K562 (cell line): Measurements from ENCODE around the gene DIPK1A. TPM values are rescaled to one million over a fixed set of nuclear protein-coding genes. Genes with fewer than 3 reads are reported as not detected.

Experiments used
- ATAC-seq: fragments of 200-7000 bp; cut with Tn5 transposase; 3 replicates; pipeline ENCODE4 v1.9.1; 2020; ENCODE audit warnings: moderate library complexity
- BruUV-seq: library from RNA; stranded (reverse); fragments of 400-500 nt; replicated peaks from 2 replicates; lab custom pipeline; 2021; lab: Mats Ljungman, UMichigan
- CTCF ChIA-PET: fragments of 300-600 bp; formaldehyde crosslinking; extraction: SDS; loops from one replicate; lab custom pipeline; 2021; ENCODE audit warnings: low intra/inter-chr PET ratio; lab: Yijun Ruan, JAX
- POLR2A ChIA-PET: fragments of 300-600, 350-650 bp; sonication (Branson Sonifier 250); formaldehyde crosslinking; extraction: SDS; loops from one replicate; lab custom pipeline; 2021; ENCODE audit warnings: antibody characterized with exemption, inconsistent platforms; lab: Yijun Ruan, JAX
- DNase-seq, 4 experiments: peaks; one replicate each; pipeline versions ENCODE4 v3.0.0 to v3.0.0-alpha.2; 2011 to 2018; ENCODE audit warnings: low spot score in 3 of 4, mixed read lengths in 3 of 4; ENCODE audit errors: extremely low read depth in 1 of 4
- FAIRE-seq: peaks from 2 replicates; lab custom pipeline; 2011; peaks lifted over from hg19 to GRCh38; lab: Jason Lieb, UNC
- H2AFZ ChIP-seq: 2 replicates; pipeline ENCODE4 v1.6.0; 2011; ENCODE audit warnings: low read depth, low read length, control low read depth, inconsistent platforms
- H3K27ac ChIP-seq: fragments of 200-600 bp; 3 replicates; pipeline ENCODE4 v1.8.0; 2011; ENCODE audit warnings: low read depth, mild to moderate bottlenecking, control low read depth, inconsistent platforms, low read length, moderate library complexity, mixed read lengths; ENCODE audit errors: extremely low read depth
- H3K27me3 ChIP-seq, 2 experiments: fragments of 300-600 bp in 1 of 2; 2 replicates in 1 of 2; 3 replicates in 1 of 2; pipeline versions ENCODE4 v1.6.0 to v1.8.0; 2011; ENCODE audit warnings: inconsistent platforms in 2 of 2, low read length in 2 of 2, mild to moderate bottlenecking in 1 of 2, mixed read lengths in 1 of 2, moderate library complexity in 1 of 2; ENCODE audit not compliant: control insufficient read depth in 2 of 2, insufficient read depth in 2 of 2
- H3K36me3 ChIP-seq: fragments of 300-600 bp; 3 replicates; pipeline ENCODE4 v1.8.0; 2011; ENCODE audit warnings: mild to moderate bottlenecking, low read length, inconsistent platforms; ENCODE audit not compliant: control insufficient read depth, insufficient read depth
- H3K4me1 ChIP-seq, 2 experiments: fragments of 200-600 bp in 1 of 2; replicated peaks in 1 of 2; 2 replicates in 1 of 2; 3 replicates in 1 of 2; pipeline versions ENCODE4 v1.5.1 to v1.8.0; 2011; ENCODE audit warnings: inconsistent platforms in 2 of 2, low read length in 2 of 2, mild to moderate bottlenecking in 1 of 2, mixed read lengths in 1 of 2, moderate library complexity in 1 of 2; ENCODE audit not compliant: control insufficient read depth in 2 of 2, insufficient read depth in 2 of 2
- H3K4me2 ChIP-seq: 2 replicates; pipeline ENCODE4 v1.6.1; 2011; ENCODE audit warnings: low read length, control low read depth, inconsistent platforms, mixed read lengths; ENCODE audit not compliant: insufficient read depth
- H3K4me3 ChIP-seq: fragments of 200-600 bp; sonication (generic), shearing (Covaris generic); 2 replicates; pipeline ENCODE4 v1.5.1; 2016; ENCODE audit warnings: control low read depth, inconsistent platforms
- H3K79me2 ChIP-seq: fragments of 200-600 bp; 3 replicates; pipeline ENCODE4 v1.8.0; 2011; ENCODE audit warnings: low read length, inconsistent platforms; ENCODE audit not compliant: control insufficient read depth, insufficient read depth
- H3K9ac ChIP-seq, 2 experiments: 2 replicates each; pipeline versions ENCODE4 v1.6.0 to v1.6.1; 2011; ENCODE audit warnings: low read depth in 2 of 2, low read length in 2 of 2, control low read depth in 1 of 2, inconsistent platforms in 1 of 2, mild to moderate bottlenecking in 1 of 2, mixed read lengths in 1 of 2; ENCODE audit not compliant: insufficient read depth in 1 of 2
- H3K9me1 ChIP-seq: one replicate; pipeline ENCODE4 v1.6.0; 2011; ENCODE audit warnings: inconsistent platforms, mild to moderate bottlenecking, low read length, moderate library complexity; ENCODE audit not compliant: control insufficient read depth, insufficient read depth
- H3K9me3 ChIP-seq: replicated peaks from 2 replicates; pipeline ENCODE4 v1.5.1; 2011; ENCODE audit warnings: low read depth, low read length, inconsistent platforms; ENCODE audit not compliant: control insufficient read depth, insufficient read depth
- H4K20me1 ChIP-seq: replicated peaks from 2 replicates; pipeline ENCODE4 v1.6.1; 2011; ENCODE audit warnings: low read length, inconsistent platforms, mixed read lengths; ENCODE audit not compliant: control insufficient read depth, insufficient read depth
- CBX3 ChIP-seq, 2 experiments: IDR thresholded peaks; 1 replicate in 1 of 2; 2 replicates in 1 of 2; pipeline ENCODE4 v1.6.1; 2012; ENCODE audit warnings: inconsistent platforms in 2 of 2, low read length in 2 of 2, borderline replicate concordance in 1 of 2, control low read depth in 1 of 2
- CXXC5 ChIP-seq: fragments of 250-450 bp; sonication (Bioruptor Pico); IDR thresholded peaks from 2 replicates; pipeline ENCODE4 v1.8.0; 2022; ENCODE audit warnings: inconsistent platforms, mild to moderate bottlenecking, moderate library complexity
- DMBX1 ChIP-seq: fragments of 250-450 bp; sonication (Bioruptor Pico); IDR thresholded peaks from 2 replicates; pipeline ENCODE4 v1.8.0; 2022; ENCODE audit warnings: inconsistent platforms, mild to moderate bottlenecking, moderate library complexity, borderline replicate concordance
- FUS ChIP-seq: fragments of 200-400 bp; formaldehyde crosslinking; optimal IDR thresholded peaks from 2 replicates; pipeline ENCODE3; 2017; ENCODE audit warnings: low read depth, low read length
- GATAD2B ChIP-seq: fragments of 450-650 bp; IDR thresholded peaks from 2 replicates; pipeline ENCODE4 v1.6.1; 2017; ENCODE audit warnings: mild to moderate bottlenecking, borderline replicate concordance
- HDAC1 ChIP-seq, 2 experiments: fragments of 450-650 bp; IDR thresholded peaks; 2 replicates each; pipeline ENCODE4 v1.6.1; 2016 to 2017; ENCODE audit warnings: inconsistent platforms in 1 of 2, mild to moderate bottlenecking in 1 of 2, moderate library complexity in 1 of 2
- HNRNPLL ChIP-seq: fragments of 200-400 bp; formaldehyde crosslinking; IDR thresholded peaks from 2 replicates; pipeline ENCODE4 v1.6.1; 2017; ENCODE audit warnings: low read length, low read depth, mild to moderate bottlenecking; ENCODE audit not compliant: poor library complexity, severe bottlenecking
- MEIS2 ChIP-seq: fragments of 450-650 bp; IDR thresholded peaks from 2 replicates; pipeline ENCODE4 v1.6.1; 2014; ENCODE audit warnings: mild to moderate bottlenecking; ENCODE audit not compliant: partially characterized antibody
- NCOA1 ChIP-seq: fragments of 450-650 bp; IDR thresholded peaks from 2 replicates; pipeline ENCODE4 v1.6.1; 2016; ENCODE audit warnings: low read depth
- NCOR1 ChIP-seq: fragments of 450-650 bp; IDR thresholded peaks from 2 replicates; pipeline ENCODE4 v1.6.1; 2016; ENCODE audit warnings: mild to moderate bottlenecking, moderate library complexity
- NFE2L1 ChIP-seq: fragments of 450-650 bp; IDR thresholded peaks from 2 replicates; pipeline ENCODE4 v1.6.1; 2016; ENCODE audit warnings: missing genetic modification characterization, low read depth, mild to moderate bottlenecking, missing compliant biosample characterization, moderate library complexity, borderline replicate concordance
- NR2F6 ChIP-seq: fragments of 450-650 bp; formaldehyde crosslinking; IDR thresholded peaks from 2 replicates; pipeline ENCODE4 v1.4.0; 2020; ENCODE audit warnings: mild to moderate bottlenecking
- POLR2H ChIP-seq: IDR thresholded peaks from 2 replicates; pipeline ENCODE4 v1.6.1; 2016; ENCODE audit warnings: missing genetic modification characterization, low read depth, mild to moderate bottlenecking, control low read depth, missing compliant biosample characterization, moderate library complexity
- RCOR1 ChIP-seq, 2 experiments: IDR thresholded peaks; 2 replicates each; pipeline ENCODE4 v1.6.1; 2012; ENCODE audit warnings: low read depth in 2 of 2, low read length in 2 of 2, borderline replicate concordance in 1 of 2, improper control_type of control experiment in 1 of 2
- SAP30 ChIP-seq: fragments of 200-600 bp; sonication (generic); IDR thresholded peaks from 2 replicates; pipeline ENCODE4 v1.6.1; 2012; ENCODE audit warnings: borderline replicate concordance, low read depth, mild to moderate bottlenecking, moderate library complexity, low read length, control low read depth, inconsistent platforms; ENCODE audit not compliant: insufficient read depth, poor library complexity, severe bottlenecking
- SIX5 ChIP-seq, 2 experiments: IDR thresholded peaks; 2 replicates each; pipeline ENCODE4 v1.6.1; 2011; ENCODE audit warnings: low read length in 2 of 2, borderline replicate concordance in 1 of 2, low read depth in 1 of 2, mild to moderate bottlenecking in 1 of 2, moderate library complexity in 1 of 2; ENCODE audit not compliant: insufficient read depth in 1 of 2
- SRF ChIP-seq, 2 experiments: fragments of 250-450, 450-650 bp in 1 of 2; sonication (Bioruptor Pico) in 1 of 2; sonication (generic) in 1 of 2; formaldehyde crosslinking; IDR thresholded peaks; 2 replicates each; pipeline versions ENCODE4 v1.5.0 to v1.5.1; 2020 to 2022; ENCODE audit warnings: mild to moderate bottlenecking in 1 of 2, missing genetic modification reagents in 1 of 2
- ZNF274 ChIP-seq: IDR thresholded peaks from 2 replicates; pipeline ENCODE4 v1.6.1; 2011; ENCODE audit warnings: low read depth, mild to moderate bottlenecking, low read length, moderate library complexity, borderline replicate concordance
- WGBS: fragments of 100-300 bp; shearing (Covaris generic); methylation state at CpG from one replicate; pipeline ENCODE4 v1.1.6; 2016; ENCODE audit warnings: low coverage, mixed read lengths; ENCODE audit not compliant: insufficient coverage; ENCODE audit errors: missing lambda C conversion rate; 5-methylcytosine and 5-hydroxymethylcytosine counted together
- in situ Hi-C: fragments of 300-500 bp; cut with MboI; formaldehyde crosslinking; loops from 4 replicates; pipeline ENCODE4 v1.15.0; 2018; ENCODE audit warnings: inconsistent platforms, mixed read lengths
- intact Hi-C: fragments of 100-400 bp; cut with micrococcal nuclease; formaldehyde crosslinking; loops from 2 replicates; pipeline ENCODE4 v1.14.2; 2022
- polyA plus RNA-seq, 8 experiments: library from polyadenylated mRNA; depleted of rRNA in 4 of 8; stranded (reverse) in 5 of 8; unstranded in 3 of 8; fragments of >200 nt; fragmentation: Nextera tagmentation in 2 of 8; fragmentation: Illumina TruSeq in 1 of 8; extraction: Ambion mirVana in 2 of 8; extraction: Trizol in 1 of 8; gene quantifications; 2 replicates each; pipeline versions ENCODE4 v1.2.1 to v1.2.3, GENCODE V29; 2011 to 2014; ENCODE audit warnings: inconsistent platforms in 1 of 8, missing spikeins in 1 of 8
- total RNA-seq, 7 experiments: library from RNA; depleted of rRNA in 6 of 7; stranded (reverse); fragments of >200 nt in 6 of 7; fragmentation: Illumina TruSeq in 2 of 7; extraction: Trizol in 2 of 7; gene quantifications; 2 replicates each; pipeline versions ENCODE4 v1.2.1 to v1.2.3, GENCODE V29; 2011 to 2021; ENCODE audit warnings: low replicate concordance in 1 of 7
- TF ChIP-seq, protein P1 (sequence below): IDR thresholded peaks from 2 replicates; pipeline ENCODE4 v1.6.1; 2014; ENCODE audit warnings: antibody characterized with exemption

Gene DIPK1A
- total and polyA plus RNA-seq, 9 of the 15 experiments (the other 6 are each of a cell fraction or from before 2014, with no cell fraction given): 0.54 to 2.5 (median 1.3) TPM

DNA sequence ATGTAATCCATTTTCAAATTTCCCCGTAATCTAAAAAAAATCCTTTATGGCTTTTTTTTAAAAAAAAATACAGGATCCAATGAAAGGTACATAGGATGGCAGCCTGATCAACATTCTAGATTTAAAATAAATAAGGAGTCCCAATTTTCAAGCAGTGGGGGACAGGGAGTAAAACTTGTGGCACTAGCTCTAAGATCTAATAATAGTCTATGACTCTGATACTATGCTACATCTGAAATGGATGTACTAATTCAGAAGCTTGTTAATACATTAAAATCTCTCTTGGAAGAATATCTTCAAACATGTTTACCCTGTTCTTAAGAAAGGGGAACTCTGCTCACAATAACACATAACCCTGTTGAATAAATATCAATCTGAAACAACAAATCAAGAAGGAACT lies 8.5 kb downstream of the DIPK1A start (continued):
- TF ChIP-seq, protein P1, sequence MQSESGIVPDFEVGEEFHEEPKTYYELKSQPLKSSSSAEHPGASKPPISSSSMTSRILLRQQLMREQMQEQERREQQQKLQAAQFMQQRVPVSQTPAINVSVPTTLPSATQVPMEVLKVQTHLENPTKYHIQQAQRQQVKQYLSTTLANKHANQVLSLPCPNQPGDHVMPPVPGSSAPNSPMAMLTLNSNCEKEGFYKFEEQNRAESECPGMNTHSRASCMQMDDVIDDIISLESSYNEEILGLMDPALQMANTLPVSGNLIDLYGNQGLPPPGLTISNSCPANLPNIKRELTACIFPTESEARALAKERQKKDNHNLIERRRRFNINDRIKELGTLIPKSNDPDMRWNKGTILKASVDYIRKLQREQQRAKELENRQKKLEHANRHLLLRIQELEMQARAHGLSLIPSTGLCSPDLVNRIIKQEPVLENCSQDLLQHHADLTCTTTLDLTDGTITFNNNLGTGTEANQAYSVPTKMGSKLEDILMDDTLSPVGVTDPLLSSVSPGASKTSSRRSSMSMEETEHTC: no peak

- DNase-seq (peak in 2 of 4 experiments; percentile 49 to 67), ATAC-seq (peak; percentile 86), FAIRE-seq (peak; percentile 90)
- Histone ChIP-seq H3K27ac (peak overlapping the region; percentile 23; the same call in 2 of the 3 replicates), H3K4me2 (peak overlapping the region; percentile 42), H4K20me1 (no peaks in the 10 kb centered on the region), H3K36me3 (no peaks in the 10 kb centered on the region), H3K4me3 (no peak overlapping the region), H3K27me3 (no peaks in the 10 kb centered on the region), H3K9me3 (no peaks in the 10 kb centered on the region), H3K9ac (peak overlapping the region; percentile 1 to 22; a peak in 2 of 4 replicates), H3K4me1 (peaks cover 6 to 28% of the 10 kb centered on the region in 2 experiments; a peak in 4 of 5 replicates), H2AFZ (peak overlapping the region; percentile 77), H3K9me1 (no peaks in the 10 kb centered on the region), H3K79me2 (no peaks in the 10 kb centered on the region)
- in situ Hi-C loops (no loop called here), intact Hi-C loops (loop anchor here (5.0 kb wide), 2 partner anchors 41 to 49 kb away; no protein-coding TSS in a partner anchor)
- WGBS: 3% methylated on average over 4 of the region's 4 CpGs
- POLR2A ChIA-PET: interaction anchor here (1.0 to 1.1 kb wide), 2 partner anchors 11 to 117 kb away, joined by 3 read pairs; no protein-coding TSS in a partner anchor
- CTCF ChIA-PET: no interaction called here
- no TSS peak for BruUV-seq
- TF ChIP-seq SIX5 (IDR thresholded peaks at IDR 0.05; ENCODE audit: borderline replicate concordance in 1 of 2, insufficient read depth in 1 of 2, low read depth in 1 of 2, low read length in 2 of 2) (no peak), SRF (CRISPR knock-in tag; IDR thresholded peaks at IDR 0.05) (no peak), HDAC1 (IDR thresholded peaks at IDR 0.05) (peak in 1 of 2 experiments; percentile 22; a peak in 1 of 4 replicates), FUS (no peak), MEIS2 (no peak), HNRNPLL (no peak), CXXC5 (CRISPR knock-in tag) (no peak), RCOR1 (IDR thresholded peaks at IDR 0.05; ENCODE audit: borderline replicate concordance in 1 of 2, low read depth in 2 of 2, low read length in 2 of 2) (peak in 1 of 2 experiments; percentile 2; a peak in 1 of 4 replicates), ZNF274 (no peak), NCOR1 (no peak), SAP30 (no peak), POLR2H (tag) (no peak), DMBX1 (CRISPR knock-in tag) (no peak), NFE2L1 (tag) (peak; percentile 90), CBX3 (IDR thresholded peaks at IDR 0.05; ENCODE audit: borderline replicate concordance in 1 of 2, low read length in 2 of 2) (no peak), NR2F6 (no peak), GATAD2B (no peak), NCOA1 (no peak)
These were observed 10.1 kb downstream of the DIPK1A start for GRCh38 chr1:92951141-92951582.
